Uterus (tissue), 2 donors: Measurements from ENCODE around the gene SLC26A6.

Experiments
- POLR2A ChIP-seq, 2 donors: fragments of 450-650 bp; IDR thresholded peaks; one replicate each; pipeline ENCODE4 v1.6.1; 2016; ENCODE audit warnings: antibody characterized with exemption in 2 of 2, mild to moderate bottlenecking in 1 of 2, moderate library complexity in 1 of 2
- TF ChIP-seq, protein P1 (sequence below), 4 experiments: fragments of 200-600 bp in 2 of 4; fragments of 450-650 bp in 2 of 4; sonication (generic) in 2 of 4; IDR thresholded peaks; one replicate each; pipeline ENCODE4 v1.5.1; 2016 to 2019; ENCODE audit warnings: antibody characterized with exemption in 4 of 4, mild to moderate bottlenecking in 2 of 4, moderate library complexity in 1 of 4

DNA sequence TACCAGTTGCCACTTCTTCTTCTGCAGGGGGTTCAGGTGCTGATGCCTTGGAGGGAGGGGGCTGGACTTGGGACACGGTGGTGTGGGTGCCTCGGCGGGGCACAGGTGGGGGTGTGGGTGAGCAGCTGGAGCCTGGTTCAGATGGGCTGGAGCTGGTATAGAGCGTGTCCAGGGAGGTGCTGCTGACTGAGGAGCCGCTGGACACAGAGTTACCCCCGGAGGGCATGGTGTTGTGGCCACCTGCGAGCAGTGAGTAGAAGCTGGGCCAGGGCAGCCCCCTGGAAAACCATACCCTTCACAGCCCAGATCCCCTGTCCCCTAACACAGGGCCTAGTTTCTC, 46.2 kb upstream of the SLC26A6 start:
- TF ChIP-seq, protein P1, sequence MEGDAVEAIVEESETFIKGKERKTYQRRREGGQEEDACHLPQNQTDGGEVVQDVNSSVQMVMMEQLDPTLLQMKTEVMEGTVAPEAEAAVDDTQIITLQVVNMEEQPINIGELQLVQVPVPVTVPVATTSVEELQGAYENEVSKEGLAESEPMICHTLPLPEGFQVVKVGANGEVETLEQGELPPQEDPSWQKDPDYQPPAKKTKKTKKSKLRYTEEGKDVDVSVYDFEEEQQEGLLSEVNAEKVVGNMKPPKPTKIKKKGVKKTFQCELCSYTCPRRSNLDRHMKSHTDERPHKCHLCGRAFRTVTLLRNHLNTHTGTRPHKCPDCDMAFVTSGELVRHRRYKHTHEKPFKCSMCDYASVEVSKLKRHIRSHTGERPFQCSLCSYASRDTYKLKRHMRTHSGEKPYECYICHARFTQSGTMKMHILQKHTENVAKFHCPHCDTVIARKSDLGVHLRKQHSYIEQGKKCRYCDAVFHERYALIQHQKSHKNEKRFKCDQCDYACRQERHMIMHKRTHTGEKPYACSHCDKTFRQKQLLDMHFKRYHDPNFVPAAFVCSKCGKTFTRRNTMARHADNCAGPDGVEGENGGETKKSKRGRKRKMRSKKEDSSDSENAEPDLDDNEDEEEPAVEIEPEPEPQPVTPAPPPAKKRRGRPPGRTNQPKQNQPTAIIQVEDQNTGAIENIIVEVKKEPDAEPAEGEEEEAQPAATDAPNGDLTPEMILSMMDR (IDR thresholded peaks at IDR 0.05) = no peak
- TF ChIP-seq POLR2A (IDR thresholded peaks at IDR 0.05) = no peak
